ENCODE results near the gene RAB14. TPM values are rescaled to one million over a fixed set of nuclear protein-coding genes. Genes with fewer than 3 reads are reported as not detected.

The RAB14 gene
- total and polyA plus RNA-seq, 2 experiments from 2014 or later: 22.8 to 31.0 TPM

GRCh38 chr9:121239851-121240250, 38.2 kb upstream of the RAB14 start:
- DNase-seq (ENCODE audit: low spot score) (no peak), ATAC-seq (no peak)
- Histone ChIP-seq H3K79me2 (replicated peaks; ENCODE audit: insufficient read depth) (no peaks in the 10 kb centered on the region), H4K20me1 (replicated peaks; ENCODE audit: insufficient read depth) (no peaks in the 10 kb centered on the region), H3K36me3 (ENCODE audit: insufficient read depth) (no peaks in the 10 kb centered on the region), H3K27me3 (ENCODE audit: insufficient read depth) (no peaks in the 10 kb centered on the region), H3K4me1 (ENCODE audit: insufficient read depth) (no peaks in the 10 kb centered on the region), H3K4me3 (no peak overlapping the region), H3K4me2 (no peak overlapping the region), H3F3A (replicated peaks; ENCODE audit: low read depth) (no peaks in the 10 kb centered on the region), H2AFZ (no peak overlapping the region), H3K9me2 (ENCODE audit: insufficient read depth) (peaks cover 14% of the 10 kb centered on the region; the same call in 1 of the 2 replicates), H3K27ac (ENCODE audit: low read depth) (no peak overlapping the region)
- H3K9me3 Mint-ChIP-seq: peaks cover 14% of the 10 kb centered on the region
- H3K4me1 Mint-ChIP-seq: peaks cover 9% of the 10 kb centered on the region
- TF ChIP-seq ZNF331 (CRISPR knock-in tag; IDR thresholded peaks at IDR 0.05; ENCODE audit: low read depth): no peak
- no peak for TF ChIP-seq STAT1 (IDR thresholded peaks at IDR 0.05; ENCODE audit: unreplicated experiment)
- no peak for TF ChIP-seq NANOG (IDR thresholded peaks at IDR 0.05; ENCODE audit: borderline replicate concordance)
- no peak for TF ChIP-seq ZNF462 (CRISPR knock-in tag; IDR thresholded peaks at IDR 0.05)
- no peak for TF ChIP-seq EZH2 (IDR thresholded peaks at IDR 0.05; ENCODE audit: low read depth, unreplicated experiment)
- TF ChIP-seq EZH2phosphoT487 (IDR thresholded peaks at IDR 0.05; ENCODE audit: unreplicated experiment): no peak
- no peak for TF ChIP-seq ZNF114 (CRISPR knock-in tag; IDR thresholded peaks at IDR 0.05)
- no peak for TF ChIP-seq REST (IDR thresholded peaks at IDR 0.05; ENCODE audit: unreplicated experiment)
- TF ChIP-seq JUNB (IDR thresholded peaks at IDR 0.05; ENCODE audit: unreplicated experiment): no peak
- no peak for TF ChIP-seq POLR2AphosphoS5 (IDR thresholded peaks at IDR 0.05; ENCODE audit: low read depth)
- TF ChIP-seq ETS1 (IDR thresholded peaks at IDR 0.05): no peak
- TF ChIP-seq CREB1 (CRISPR knock-in tag; IDR thresholded peaks at IDR 0.05; ENCODE audit: low read depth): no peak
- no peak for TF ChIP-seq CTCF (conservative IDR thresholded peaks at IDR 0.05; ENCODE audit: low read depth in 2 of 2)
- no peaks in the 10 kb centered on the region; the same call in 1 of the 3 replicates for H3K36me3 Mint-ChIP-seq (ENCODE audit: low read depth)
- no peak overlapping the region for H3K4me3 Mint-ChIP-seq
- no peak overlapping the region for H3K27ac Mint-ChIP-seq
- peaks cover 8% of the 10 kb centered on the region for H3K27me3 Mint-ChIP-seq (ENCODE audit: insufficient read depth, low read depth, poor library complexity)
